GM21723 (cell line): ENCODE measurements around the gene ZFP90.
"Not testable (repeated sequence)": the region's sequence is repeated elsewhere in the genome, so short reads cannot be mapped to it uniquely, and the experiment has no call there.

Experiments used
- ATAC-seq: cut with Tn5 transposase; IDR thresholded peaks from one replicate; pipeline ENCODE4 v1.9.1; 2021; ENCODE audit warnings: mild to moderate bottlenecking, moderate library complexity; ENCODE audit not compliant: unreplicated experiment

The ZFP90 gene

GRCh38 chr16:68517606-68518166 is 21.4 kb upstream of the ZFP90 start:
- no peak for ATAC-seq

DNA sequence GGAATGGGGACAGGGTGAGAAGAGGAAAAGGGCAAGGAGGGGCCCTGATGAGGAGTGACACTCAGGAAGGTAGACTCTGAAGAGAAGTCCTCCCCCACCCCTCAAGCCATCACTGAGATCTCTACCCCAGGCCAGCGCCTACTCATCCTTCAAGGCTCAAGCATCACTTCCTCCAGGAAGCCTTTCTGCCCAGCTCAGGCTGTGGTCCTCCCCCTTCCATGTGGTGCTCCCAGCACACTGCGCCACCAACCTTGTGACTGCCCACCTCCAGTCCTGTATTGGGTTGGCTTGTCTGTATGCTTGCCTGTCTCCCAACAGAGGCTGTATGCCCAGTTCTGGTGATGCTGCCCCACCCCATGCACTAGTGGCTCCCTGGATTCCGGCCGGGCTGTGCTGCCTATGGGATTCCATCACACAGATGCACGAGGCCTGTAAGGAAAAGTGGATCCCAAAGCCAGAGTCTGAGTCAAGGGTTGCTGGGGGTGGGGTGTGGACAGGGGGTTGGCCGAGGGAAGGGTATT is 19.8 kb upstream of the ZFP90 start:
- ATAC-seq, result no peak

- ATAC-seq, result peak; percentile 81
Measured at GRCh38 chr16:68520649-68521086, 18.4 kb upstream of the ZFP90 start.

GRCh38 chr16:68524069-68524820 is 14.8 kb upstream of the ZFP90 start:
- ATAC-seq, result no peak

DNA sequence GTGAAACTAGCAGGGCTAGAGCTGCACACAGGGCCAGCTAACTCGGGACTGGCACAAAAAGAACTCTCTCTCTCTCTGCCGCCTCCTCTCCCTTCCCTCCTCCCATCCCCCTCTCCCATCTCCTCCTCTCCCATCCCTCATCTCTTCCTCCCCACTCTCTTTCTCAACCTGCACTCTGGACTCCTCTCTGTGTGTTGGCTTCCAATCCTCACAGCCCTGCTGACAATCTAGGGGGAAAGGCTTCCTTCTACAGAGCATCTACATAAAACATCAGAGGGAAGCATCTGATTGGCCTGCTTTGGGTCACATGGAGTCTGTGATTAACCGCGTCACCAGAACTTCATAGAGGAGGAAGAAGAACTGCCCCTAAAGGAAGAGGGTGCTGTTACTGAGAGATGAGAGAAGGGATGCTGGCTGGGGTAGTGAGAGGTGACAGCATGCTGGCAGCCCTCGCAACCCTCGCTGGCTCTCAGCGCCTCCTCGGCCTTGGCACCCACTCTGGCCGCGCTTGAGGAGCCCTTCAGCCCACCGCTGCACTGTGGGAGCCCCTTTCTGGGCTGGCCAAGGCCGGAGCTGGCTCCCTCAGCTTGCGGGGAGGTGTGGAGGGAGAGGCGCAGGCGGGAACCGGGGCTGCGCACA is 12.8 kb upstream of the ZFP90 start:
- no peak for ATAC-seq

GRCh38 chr16:68526782-68527145 is 12.3 kb upstream of the ZFP90 start:
- no peak for ATAC-seq

- no peak for ATAC-seq
Measured at GRCh38 chr16:68528233-68528632, 10.9 kb upstream of the ZFP90 start.

GRCh38 chr16:68528686-68529379 is 10.3 kb upstream of the ZFP90 start:
- ATAC-seq, result peak; percentile 75

DNA sequence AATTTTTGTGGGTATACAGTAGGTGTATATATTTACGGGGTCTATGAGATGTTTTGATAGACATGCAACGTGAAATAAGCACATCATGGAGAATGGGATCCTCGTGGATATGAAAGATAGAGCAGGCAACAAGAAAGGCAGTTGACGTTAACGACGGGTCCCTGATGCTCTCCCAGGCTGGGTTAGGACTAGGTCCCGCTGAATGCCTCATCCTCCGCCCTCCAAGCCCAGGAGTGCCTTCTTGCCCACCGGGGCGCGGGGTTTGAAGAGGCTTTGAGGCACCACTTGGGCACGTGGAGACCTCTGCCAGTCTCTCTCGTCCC is 9.5 kb upstream of the ZFP90 start:
- ATAC-seq, result peak; percentile 9

GRCh38 chr16:68529931-68530701 is 9.0 kb upstream of the ZFP90 start:
- peak; percentile 89 for ATAC-seq

- ATAC-seq, result no peak
Measured at GRCh38 chr16:68533937-68534336, 5.2 kb upstream of the ZFP90 start.

- ATAC-seq, result no peak
Measured at GRCh38 chr16:68535331-68535730, 3.8 kb upstream of the ZFP90 start.

- peak; percentile 25 for ATAC-seq
Measured at GRCh38 chr16:68539711-68540239, 684 bp downstream of the ZFP90 start.

- no peak for ATAC-seq
Measured at GRCh38 chr16:68548947-68549346, 9.9 kb downstream of the ZFP90 start.

DNA sequence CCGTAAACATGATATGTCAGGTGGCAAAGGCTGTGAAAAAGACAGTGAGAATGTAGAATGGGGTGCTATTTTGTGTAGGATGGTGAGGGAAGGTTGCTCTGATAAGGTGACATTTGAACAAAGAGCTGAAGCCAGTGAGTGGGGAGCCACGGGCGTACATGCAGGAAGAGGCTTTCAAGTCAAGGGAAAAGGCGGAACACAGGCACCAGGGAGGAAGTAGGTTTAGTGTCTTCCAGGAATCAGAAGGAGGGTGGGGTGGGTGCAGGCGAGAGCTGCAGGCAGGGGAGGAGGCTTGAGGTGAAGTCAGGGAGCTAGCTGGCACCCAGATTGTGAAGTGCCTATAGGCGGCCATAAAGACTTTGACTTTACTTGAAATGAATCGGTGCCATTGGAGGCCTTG is 14.1 kb downstream of the ZFP90 start:
- ATAC-seq, result no peak

GRCh38 chr16:68560341-68560740 is 21.2 kb downstream of the ZFP90 start:
- ATAC-seq, result not testable (repeated sequence)

- no peak for ATAC-seq
Measured at GRCh38 chr16:68563631-68564381, 24.7 kb downstream of the ZFP90 start.

GRCh38 chr16:68564382-68564985 is 25.4 kb downstream of the ZFP90 start:
- no peak for ATAC-seq

DNA sequence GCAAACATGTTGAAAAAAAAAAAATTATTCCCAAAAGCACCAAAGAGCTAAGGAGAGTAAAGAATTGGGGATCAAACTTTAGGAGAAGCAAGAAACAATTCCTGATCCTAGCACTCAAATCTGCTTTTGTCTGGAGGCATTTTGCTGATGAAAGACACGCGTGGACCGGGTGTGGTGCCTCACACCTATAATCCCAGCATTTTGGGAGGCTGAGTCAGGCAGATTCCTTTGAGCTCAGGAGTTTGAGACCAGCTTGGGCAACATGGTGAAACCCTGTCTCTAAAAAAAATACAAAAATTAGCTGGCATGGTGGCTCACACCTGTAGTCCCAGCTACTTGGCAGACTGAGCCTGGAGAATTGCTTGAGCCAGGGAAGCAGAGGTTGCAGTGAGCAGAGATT is 35.4 kb downstream of the ZFP90 start:
- ATAC-seq, result no peak
